Measurements from ENCODE around the gene PPIL4.

- TF ChIP-seq CTCF (IDR thresholded peaks at IDR 0.05; ENCODE audit: extremely low read depth in 1 of 2, insufficient read depth in 1 of 2, low read depth in 1 of 2, low read length in 2 of 2) (no peak), POLR2A (IDR thresholded peaks at IDR 0.05; ENCODE audit: low read depth, low read length) (no peak), EZH2 (IDR thresholded peaks at IDR 0.05; ENCODE audit: borderline replicate concordance, low read depth, low read length, severe bottlenecking) (no peak), FOS (IDR thresholded peaks at IDR 0.05; ENCODE audit: borderline replicate concordance, insufficient read depth, low read length) (no peak), POLR2AphosphoS5 (IDR thresholded peaks at IDR 0.05; ENCODE audit: insufficient read depth, low read depth, low read length) (no peak), MAX (IDR thresholded peaks at IDR 0.05; ENCODE audit: insufficient read depth, insufficient read length) (no peak)
These were observed 48.5 kb downstream of the PPIL4 start for GRCh38 chr6:149497365-149497764.
